ENCODE data around the gene USP34. TPM values are rescaled to one million over a fixed set of nuclear protein-coding genes. Genes with fewer than 3 reads are reported as not detected.
A peak's percentile ranks its signal among the peaks of the same experiment; 100 is the strongest.

The USP34 gene
- total and polyA plus RNA-seq, 2 donors (not counting 1 experiment from before 2014, with no cell fraction given), result 52.4 to 129 TPM

DNA sequence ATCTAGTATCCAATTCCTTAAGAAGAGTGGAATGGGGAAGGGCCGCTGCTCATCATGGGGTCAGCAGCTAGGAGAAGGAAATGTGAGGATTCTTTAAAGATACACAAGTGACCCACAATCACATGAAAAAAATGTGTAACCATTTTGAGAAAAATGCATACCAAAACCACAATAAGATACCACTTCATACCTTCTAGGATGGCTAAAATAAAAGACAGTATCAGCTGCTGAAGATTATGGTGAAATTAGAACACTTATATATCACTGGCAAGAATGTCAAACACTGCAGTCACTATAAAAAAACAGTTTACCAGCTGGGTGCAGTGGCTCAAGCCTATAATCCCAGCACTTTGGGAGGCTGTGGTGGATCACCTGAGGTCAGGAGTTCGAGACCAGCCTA lies 241.0 kb downstream of the USP34 start:
- Histone ChIP-seq H4K20me1 (ENCODE audit: control insufficient read depth, extremely low read depth, insufficient read depth, low read length) (no peaks in the 10 kb centered on the region), H3K27me3 (ENCODE audit: control insufficient read depth, insufficient read depth, low read length) (no peaks in the 10 kb centered on the region), H3K4me3 (replicated peaks in 1 of 4; ENCODE audit: control extremely low read depth in 1 of 4, insufficient read depth in 1 of 4, low read depth in 3 of 4, low read length in 4 of 4) (no peak overlapping the region), H3K4me1 (ENCODE audit: control insufficient read depth, extremely low read depth, insufficient read depth, low read length) (no peaks in the 10 kb centered on the region), H2AFZ (ENCODE audit: low read length) (no peak overlapping the region), H3K4me2 (ENCODE audit: extremely low read depth, insufficient read depth, low read length) (no peak overlapping the region), H3K36me3 (ENCODE audit: control insufficient read depth, insufficient read depth, low read length) (no peaks in the 10 kb centered on the region), H3K9me3 (ENCODE audit: control insufficient read depth, insufficient read depth, low read depth, low read length) (no peaks in the 10 kb centered on the region), H3K27ac (ENCODE audit: insufficient read depth, low read length) (no peak overlapping the region), H3K79me2 (ENCODE audit: control insufficient read depth, insufficient read depth, low read length) (no peaks in the 10 kb centered on the region), H3K9ac (ENCODE audit: insufficient read depth, low read length) (no peak overlapping the region)
- TF ChIP-seq, protein P1, sequence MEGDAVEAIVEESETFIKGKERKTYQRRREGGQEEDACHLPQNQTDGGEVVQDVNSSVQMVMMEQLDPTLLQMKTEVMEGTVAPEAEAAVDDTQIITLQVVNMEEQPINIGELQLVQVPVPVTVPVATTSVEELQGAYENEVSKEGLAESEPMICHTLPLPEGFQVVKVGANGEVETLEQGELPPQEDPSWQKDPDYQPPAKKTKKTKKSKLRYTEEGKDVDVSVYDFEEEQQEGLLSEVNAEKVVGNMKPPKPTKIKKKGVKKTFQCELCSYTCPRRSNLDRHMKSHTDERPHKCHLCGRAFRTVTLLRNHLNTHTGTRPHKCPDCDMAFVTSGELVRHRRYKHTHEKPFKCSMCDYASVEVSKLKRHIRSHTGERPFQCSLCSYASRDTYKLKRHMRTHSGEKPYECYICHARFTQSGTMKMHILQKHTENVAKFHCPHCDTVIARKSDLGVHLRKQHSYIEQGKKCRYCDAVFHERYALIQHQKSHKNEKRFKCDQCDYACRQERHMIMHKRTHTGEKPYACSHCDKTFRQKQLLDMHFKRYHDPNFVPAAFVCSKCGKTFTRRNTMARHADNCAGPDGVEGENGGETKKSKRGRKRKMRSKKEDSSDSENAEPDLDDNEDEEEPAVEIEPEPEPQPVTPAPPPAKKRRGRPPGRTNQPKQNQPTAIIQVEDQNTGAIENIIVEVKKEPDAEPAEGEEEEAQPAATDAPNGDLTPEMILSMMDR (conservative IDR thresholded peaks at IDR 0.05 in 1 of 2, IDR thresholded peaks at IDR 0.05 in 1 of 2; ENCODE audit: low read depth in 1 of 2, low read length in 2 of 2), result no peak
- no peak for TF ChIP-seq EZH2 (IDR thresholded peaks at IDR 0.05; ENCODE audit: low read length, missing control alignments)
- peak in 1 of 2 donors; percentile 56 for DNase-seq (ENCODE audit: low read depth in 2 of 2)

- no peak for DNase-seq (ENCODE audit: low read depth in 2 of 2)
- Histone ChIP-seq H3K4me1 (ENCODE audit: control insufficient read depth, extremely low read depth, insufficient read depth, low read length) (peaks cover 5% of the 10 kb centered on the region), H3K27ac (ENCODE audit: insufficient read depth, low read length) (no peak overlapping the region), H3K36me3 (ENCODE audit: control insufficient read depth, insufficient read depth, low read length) (peaks cover 5% of the 10 kb centered on the region), H3K4me3 (replicated peaks in 1 of 4; ENCODE audit: control extremely low read depth in 1 of 4, insufficient read depth in 1 of 4, low read depth in 3 of 4, low read length in 4 of 4) (no peak overlapping the region), H3K9me3 (ENCODE audit: control insufficient read depth, insufficient read depth, low read depth, low read length) (no peaks in the 10 kb centered on the region), H3K27me3 (ENCODE audit: control insufficient read depth, insufficient read depth, low read length) (no peaks in the 10 kb centered on the region), H3K79me2 (ENCODE audit: control insufficient read depth, insufficient read depth, low read length) (no peaks in the 10 kb centered on the region), H3K9ac (ENCODE audit: insufficient read depth, low read length) (no peak overlapping the region), H2AFZ (ENCODE audit: low read length) (no peak overlapping the region), H4K20me1 (ENCODE audit: control insufficient read depth, extremely low read depth, insufficient read depth, low read length) (no peaks in the 10 kb centered on the region), H3K4me2 (ENCODE audit: extremely low read depth, insufficient read depth, low read length) (no peak overlapping the region)
- TF ChIP-seq EZH2 (IDR thresholded peaks at IDR 0.05; ENCODE audit: low read length, missing control alignments), result no peak
- TF ChIP-seq, protein P1 (conservative IDR thresholded peaks at IDR 0.05 in 1 of 2, IDR thresholded peaks at IDR 0.05 in 1 of 2; ENCODE audit: low read depth in 1 of 2, low read length in 2 of 2), result no peak
These were observed 248.3 kb downstream of the USP34 start for GRCh38 chr2:61222567-61222966.

DNA sequence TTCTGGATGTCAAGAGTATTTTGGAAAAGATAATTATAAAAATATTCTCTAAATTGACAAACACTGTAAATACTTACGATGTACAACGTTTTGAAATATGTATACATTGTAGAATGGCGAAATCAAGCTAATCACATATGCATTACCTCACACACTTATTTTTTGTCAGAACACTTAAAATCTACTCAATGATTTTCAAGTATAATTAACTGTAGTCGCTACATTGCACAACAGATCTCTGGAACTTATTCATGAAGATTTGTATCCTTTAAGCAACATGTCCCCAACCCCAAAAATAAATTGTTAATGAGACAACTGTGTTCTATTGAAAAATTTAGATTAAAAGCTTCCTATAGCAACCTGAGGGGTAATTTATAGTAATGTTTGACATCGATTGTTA lies 249.1 kb downstream of the USP34 start:
- Histone ChIP-seq H3K27ac (ENCODE audit: insufficient read depth, low read length) (no peak overlapping the region), H2AFZ (ENCODE audit: low read length) (no peak overlapping the region), H3K4me3 (replicated peaks in 1 of 4; ENCODE audit: control extremely low read depth in 1 of 4, insufficient read depth in 1 of 4, low read depth in 3 of 4, low read length in 4 of 4) (no peak overlapping the region), H3K79me2 (ENCODE audit: control insufficient read depth, insufficient read depth, low read length) (no peaks in the 10 kb centered on the region), H4K20me1 (ENCODE audit: control insufficient read depth, extremely low read depth, insufficient read depth, low read length) (no peaks in the 10 kb centered on the region), H3K9ac (ENCODE audit: insufficient read depth, low read length) (no peak overlapping the region), H3K4me1 (ENCODE audit: control insufficient read depth, extremely low read depth, insufficient read depth, low read length) (peaks cover 5% of the 10 kb centered on the region), H3K4me2 (ENCODE audit: extremely low read depth, insufficient read depth, low read length) (no peak overlapping the region), H3K36me3 (ENCODE audit: control insufficient read depth, insufficient read depth, low read length) (peaks cover 5% of the 10 kb centered on the region), H3K27me3 (ENCODE audit: control insufficient read depth, insufficient read depth, low read length) (no peaks in the 10 kb centered on the region), H3K9me3 (ENCODE audit: control insufficient read depth, insufficient read depth, low read depth, low read length) (no peaks in the 10 kb centered on the region)
- TF ChIP-seq, protein P1 (conservative IDR thresholded peaks at IDR 0.05 in 1 of 2, IDR thresholded peaks at IDR 0.05 in 1 of 2; ENCODE audit: low read depth in 1 of 2, low read length in 2 of 2), result no peak
- no peak for TF ChIP-seq EZH2 (IDR thresholded peaks at IDR 0.05; ENCODE audit: low read length, missing control alignments)
- DNase-seq (ENCODE audit: low read depth in 2 of 2), result no peak
